GM19452 (cell line): Measurements from ENCODE around the gene IMP3.

Experiments used
- ATAC-seq: cut with Tn5 transposase; IDR thresholded peaks from one replicate; pipeline ENCODE4 v1.9.1; 2021; ENCODE audit not compliant: unreplicated experiment

IMP3 gene

GRCh38 chr15:75673426-75674235 is 33.6 kb upstream of the IMP3 start:
- no peak for ATAC-seq

- no peak for ATAC-seq
These were observed 32.8 kb upstream of the IMP3 start for GRCh38 chr15:75672646-75673425.

GRCh38 chr15:75671730-75672602 is 31.9 kb upstream of the IMP3 start:
- ATAC-seq: no peak

- ATAC-seq: no peak
These were observed 29.8 kb upstream of the IMP3 start for GRCh38 chr15:75669879-75670212.

GRCh38 chr15:75669191-75669878 is 29.3 kb upstream of the IMP3 start:
- ATAC-seq: no peak

- ATAC-seq: no peak
These were observed 26.9 kb upstream of the IMP3 start for GRCh38 chr15:75666823-75667501.

GRCh38 chr15:75663931-75664421 is 24.0 kb upstream of the IMP3 start:
- no peak for ATAC-seq

GRCh38 chr15:75662823-75663519 is 22.9 kb upstream of the IMP3 start:
- ATAC-seq: no peak

- no peak for ATAC-seq
These were observed 21.7 kb upstream of the IMP3 start for GRCh38 chr15:75661756-75662140.

GRCh38 chr15:75661100-75661755 is 21.2 kb upstream of the IMP3 start:
- no peak for ATAC-seq

- ATAC-seq: no peak
These were observed 20.1 kb upstream of the IMP3 start for GRCh38 chr15:75659928-75660645.

- ATAC-seq: no peak
These were observed 19.2 kb upstream of the IMP3 start for GRCh38 chr15:75659141-75659771.

- ATAC-seq: no peak
These were observed 16.8 kb upstream of the IMP3 start for GRCh38 chr15:75656813-75657212.

- ATAC-seq: no peak
These were observed 16.3 kb upstream of the IMP3 start for GRCh38 chr15:75656331-75656730.

GRCh38 chr15:75655931-75656330 is 15.9 kb upstream of the IMP3 start:
- ATAC-seq: no peak

- no peak for ATAC-seq
These were observed 14.3 kb upstream of the IMP3 start for GRCh38 chr15:75654201-75654907.

- ATAC-seq: no peak
These were observed 13.4 kb upstream of the IMP3 start for GRCh38 chr15:75653347-75653913.
